Measurements from ENCODE around the gene PMP22.
"Not testable (repeated sequence)": the region's sequence is repeated elsewhere in the genome, so short reads cannot be mapped to it uniquely, and the experiment has no call there.

Gene PMP22

DNA sequence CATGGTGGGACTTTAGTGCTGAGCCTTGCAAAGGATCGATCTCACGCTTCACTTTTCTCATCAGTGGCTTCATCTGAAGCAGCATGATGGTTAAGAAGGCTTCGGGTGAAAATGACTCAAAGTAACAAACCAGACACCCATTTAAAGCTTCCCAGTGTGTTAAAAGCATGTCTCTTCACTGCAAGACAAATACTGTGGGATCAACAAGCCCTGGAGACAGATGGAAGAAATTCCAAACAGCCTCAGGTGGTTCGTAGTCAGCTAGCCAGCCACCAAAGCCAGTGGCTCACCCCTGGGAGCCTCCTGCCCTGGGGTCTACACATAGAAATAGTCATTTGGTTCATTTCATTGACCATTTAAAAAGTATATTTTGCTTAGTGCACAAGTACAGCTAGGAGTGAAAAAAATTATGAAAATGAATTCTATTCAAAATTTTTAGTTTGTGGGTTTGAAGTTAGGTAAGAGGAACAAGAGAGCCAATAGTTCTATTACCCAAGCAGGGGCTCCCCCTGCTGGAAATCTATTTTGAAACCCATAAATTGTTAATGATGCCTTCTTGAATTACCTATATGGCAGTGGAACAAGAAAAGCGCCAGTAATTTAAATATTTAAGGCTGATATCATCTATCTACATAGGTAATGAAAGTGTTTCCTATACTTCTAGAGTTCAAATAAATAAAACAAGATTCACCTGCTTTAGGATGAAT is 51.6 kb downstream of the PMP22 start:
- no peak for DNase-seq

- DNase-seq = no peak
Measured at GRCh38 chr17:15210247-15210646, 54.9 kb downstream of the PMP22 start.

GRCh38 chr17:15203062-15203461 is 62.1 kb downstream of the PMP22 start:
- not testable (repeated sequence) for DNase-seq

DNA sequence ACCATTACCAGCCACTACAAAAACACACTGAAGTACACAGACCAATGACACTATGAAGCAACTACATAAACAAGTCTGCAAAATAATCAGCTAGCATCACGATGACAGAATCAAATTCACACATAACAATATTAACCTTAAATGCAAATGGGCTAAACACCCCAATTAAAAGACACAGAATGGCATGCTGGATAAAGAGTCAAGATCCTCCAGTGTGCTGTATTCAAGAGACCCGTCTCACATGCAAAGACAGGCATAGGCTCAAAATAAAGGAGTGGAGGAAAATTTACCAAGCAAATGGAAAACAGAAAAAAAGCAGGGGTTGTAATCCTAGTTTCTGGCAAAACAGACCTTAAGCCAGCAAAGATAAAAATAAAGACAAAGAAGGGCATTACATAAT is 64.6 kb downstream of the PMP22 start:
- DNase-seq = not testable (repeated sequence)

DNA sequence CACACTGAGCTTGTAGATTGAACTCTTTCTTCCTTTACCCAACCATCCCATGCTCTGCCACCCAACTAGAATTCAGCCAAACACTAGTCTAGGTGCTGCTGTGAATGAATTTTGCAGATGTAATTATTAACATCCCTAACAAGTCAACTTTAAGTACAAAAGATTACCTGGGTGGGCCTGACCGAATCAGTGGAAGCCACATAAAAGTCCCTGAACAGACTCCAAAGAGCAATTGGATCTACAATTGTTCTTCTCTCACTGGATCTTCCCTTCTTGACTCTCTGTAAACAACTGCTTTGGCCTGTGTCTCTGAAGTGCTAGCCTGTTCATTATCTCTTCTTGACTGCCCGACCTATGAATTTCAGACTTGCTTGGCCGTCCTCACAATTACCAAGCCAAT is 67.9 kb downstream of the PMP22 start:
- DNase-seq = no peak

DNA sequence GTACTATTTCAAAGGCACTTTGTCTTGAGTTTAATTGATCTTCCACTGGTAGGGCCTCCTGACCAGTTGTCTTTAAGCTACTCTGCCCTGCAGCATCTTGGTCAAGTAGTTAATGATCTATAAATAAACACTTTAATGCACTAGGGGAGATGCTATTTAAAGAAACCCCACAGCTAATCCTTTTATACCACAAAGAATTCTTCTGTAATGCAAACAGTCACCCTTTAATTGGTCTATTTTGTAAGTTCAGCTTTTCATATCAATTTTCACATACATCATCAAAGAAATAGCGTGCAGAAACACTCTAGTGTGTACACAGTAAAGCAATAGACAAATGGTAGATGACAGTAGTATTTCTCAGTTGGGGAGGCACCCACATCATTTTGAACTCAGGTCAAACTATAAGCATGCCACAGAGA is 70.3 kb downstream of the PMP22 start:
- DNase-seq = no peak

- no peak for DNase-seq
Measured at GRCh38 chr17:15185625-15185991, 79.5 kb downstream of the PMP22 start.

GRCh38 chr17:15184872-15185624 is 80.1 kb downstream of the PMP22 start:
- DNase-seq = no peak

GRCh38 chr17:15181816-15182215 is 83.3 kb downstream of the PMP22 start:
- DNase-seq = no peak

DNA sequence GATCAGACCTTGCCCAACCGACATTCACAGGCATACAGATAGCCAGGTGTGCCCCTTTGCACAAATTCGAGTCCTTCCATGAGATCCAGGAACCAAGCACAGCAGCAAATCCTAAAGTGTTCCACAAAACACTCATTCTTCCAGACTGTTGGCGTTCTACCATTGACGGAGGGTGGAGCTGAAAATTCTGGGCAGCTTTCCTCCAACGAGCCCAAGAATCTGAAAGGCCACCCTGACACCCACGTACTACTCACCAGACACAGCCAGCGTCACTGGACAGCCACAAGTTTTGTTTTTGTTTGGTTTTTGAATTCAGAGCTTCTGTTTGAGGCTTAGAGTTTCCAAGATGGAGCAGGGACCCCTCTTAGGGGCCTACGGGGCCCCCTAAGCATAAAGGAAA is 83.8 kb downstream of the PMP22 start:
- DNase-seq = no peak

DNA sequence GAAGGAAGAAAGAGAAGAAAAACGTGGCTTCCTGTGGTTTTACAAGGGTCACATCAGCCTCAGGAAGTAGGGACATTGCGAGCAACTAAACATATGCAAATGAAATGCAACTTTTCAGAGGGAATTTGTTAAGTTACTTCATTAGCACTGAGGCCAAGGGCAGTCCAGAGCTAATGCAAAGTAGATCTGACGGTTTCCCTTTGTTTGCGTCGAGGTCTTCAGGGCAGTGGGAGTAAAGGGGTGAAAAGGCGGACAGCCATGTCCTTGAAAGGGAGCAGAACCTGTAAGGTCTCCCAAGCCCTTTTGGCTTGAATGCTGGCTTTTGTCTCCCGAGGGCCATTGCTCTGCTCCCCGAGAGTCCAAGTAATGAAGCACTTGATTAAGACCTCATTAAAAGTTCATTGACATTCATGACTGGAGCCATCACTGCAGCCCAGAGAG is 85.0 kb downstream of the PMP22 start:
- DNase-seq = peak in 3 of 51 donors; percentile 4 to 26 (median 5)
